ENCODE data around the gene PACS1.

The PACS1 gene

DNA sequence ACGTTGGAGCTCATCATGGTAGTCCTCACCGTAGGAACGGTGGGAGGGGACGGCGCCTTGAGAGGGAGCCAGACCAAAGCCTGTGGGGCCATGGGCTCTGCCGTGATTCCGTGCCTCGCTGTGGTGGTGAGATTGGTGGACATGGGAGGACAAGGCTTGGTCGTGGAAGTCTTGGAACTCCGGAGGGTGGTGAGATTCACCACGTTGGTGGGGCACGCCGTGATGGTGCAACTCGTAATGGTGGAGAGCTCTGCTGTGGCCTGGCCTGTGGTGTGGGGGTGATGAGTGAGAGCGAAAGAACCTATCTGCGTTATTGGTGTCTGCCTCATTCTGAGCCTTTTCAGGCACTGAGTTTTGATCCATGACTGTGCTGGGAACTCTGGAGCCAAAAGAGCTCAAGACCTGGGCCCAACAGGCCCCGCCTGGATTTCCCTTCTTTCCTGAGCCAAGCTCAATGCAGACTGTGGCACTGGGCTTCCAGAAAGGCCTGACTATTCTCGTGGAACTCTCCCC lies 44.0 kb upstream of the PACS1 start, which contains the start of gene CATSPER1:
TSS of gene CATSPER1 (minus strand) at position 463 of the 513 bp plus-strand sequence. CDS start at position 363, 100 bp downstream.
- no peak within 1 kb of the TSS for H2AFZ ChIP-seq (ENCODE audit: low read length)
- no peak within 1 kb of the TSS for H3K9ac ChIP-seq (ENCODE audit: low read depth, low read length, poor library complexity, severe bottlenecking)
- H3K4me1 ChIP-seq (ENCODE audit: insufficient read depth, low read length, poor library complexity, severe bottlenecking) = peaks cover 14% of the 10 kb centered on the region
- no peaks in the 10 kb centered on the region for H3F3A ChIP-seq (ENCODE audit: low read depth)
- H3K27me3 ChIP-seq (ENCODE audit: insufficient read depth, low read length, poor library complexity, severe bottlenecking) = no peaks in the 10 kb centered on the region
- TF ChIP-seq, protein P1, sequence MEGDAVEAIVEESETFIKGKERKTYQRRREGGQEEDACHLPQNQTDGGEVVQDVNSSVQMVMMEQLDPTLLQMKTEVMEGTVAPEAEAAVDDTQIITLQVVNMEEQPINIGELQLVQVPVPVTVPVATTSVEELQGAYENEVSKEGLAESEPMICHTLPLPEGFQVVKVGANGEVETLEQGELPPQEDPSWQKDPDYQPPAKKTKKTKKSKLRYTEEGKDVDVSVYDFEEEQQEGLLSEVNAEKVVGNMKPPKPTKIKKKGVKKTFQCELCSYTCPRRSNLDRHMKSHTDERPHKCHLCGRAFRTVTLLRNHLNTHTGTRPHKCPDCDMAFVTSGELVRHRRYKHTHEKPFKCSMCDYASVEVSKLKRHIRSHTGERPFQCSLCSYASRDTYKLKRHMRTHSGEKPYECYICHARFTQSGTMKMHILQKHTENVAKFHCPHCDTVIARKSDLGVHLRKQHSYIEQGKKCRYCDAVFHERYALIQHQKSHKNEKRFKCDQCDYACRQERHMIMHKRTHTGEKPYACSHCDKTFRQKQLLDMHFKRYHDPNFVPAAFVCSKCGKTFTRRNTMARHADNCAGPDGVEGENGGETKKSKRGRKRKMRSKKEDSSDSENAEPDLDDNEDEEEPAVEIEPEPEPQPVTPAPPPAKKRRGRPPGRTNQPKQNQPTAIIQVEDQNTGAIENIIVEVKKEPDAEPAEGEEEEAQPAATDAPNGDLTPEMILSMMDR (conservative IDR thresholded peaks at IDR 0.05; ENCODE audit: low read length) = no peak
- TF ChIP-seq EZH2phosphoT487 (IDR thresholded peaks at IDR 0.05; ENCODE audit: borderline replicate concordance) = no peak
- no peaks in the 10 kb centered on the region for H4K20me1 ChIP-seq (ENCODE audit: insufficient read depth, low read length, poor library complexity, severe bottlenecking)
- H3K79me2 ChIP-seq (ENCODE audit: insufficient read depth, low read length) = no peaks in the 10 kb centered on the region
- H3K9me3 ChIP-seq (ENCODE audit: insufficient read depth, low read depth, low read length) = no peaks in the 10 kb centered on the region
- H3K9me2 ChIP-seq (replicated peaks; ENCODE audit: low read depth, low read length) = no peaks in the 10 kb centered on the region
- no peak within 1 kb of the TSS for H3K4me2 ChIP-seq (ENCODE audit: low read depth, low read length, poor library complexity, severe bottlenecking)
- no peak within 1 kb of the TSS for H3K4me3 ChIP-seq (ENCODE audit: low read length, poor library complexity, severe bottlenecking)
- no peaks in the 10 kb centered on the region for H3K36me3 ChIP-seq (ENCODE audit: insufficient read depth, low read length)

DNA sequence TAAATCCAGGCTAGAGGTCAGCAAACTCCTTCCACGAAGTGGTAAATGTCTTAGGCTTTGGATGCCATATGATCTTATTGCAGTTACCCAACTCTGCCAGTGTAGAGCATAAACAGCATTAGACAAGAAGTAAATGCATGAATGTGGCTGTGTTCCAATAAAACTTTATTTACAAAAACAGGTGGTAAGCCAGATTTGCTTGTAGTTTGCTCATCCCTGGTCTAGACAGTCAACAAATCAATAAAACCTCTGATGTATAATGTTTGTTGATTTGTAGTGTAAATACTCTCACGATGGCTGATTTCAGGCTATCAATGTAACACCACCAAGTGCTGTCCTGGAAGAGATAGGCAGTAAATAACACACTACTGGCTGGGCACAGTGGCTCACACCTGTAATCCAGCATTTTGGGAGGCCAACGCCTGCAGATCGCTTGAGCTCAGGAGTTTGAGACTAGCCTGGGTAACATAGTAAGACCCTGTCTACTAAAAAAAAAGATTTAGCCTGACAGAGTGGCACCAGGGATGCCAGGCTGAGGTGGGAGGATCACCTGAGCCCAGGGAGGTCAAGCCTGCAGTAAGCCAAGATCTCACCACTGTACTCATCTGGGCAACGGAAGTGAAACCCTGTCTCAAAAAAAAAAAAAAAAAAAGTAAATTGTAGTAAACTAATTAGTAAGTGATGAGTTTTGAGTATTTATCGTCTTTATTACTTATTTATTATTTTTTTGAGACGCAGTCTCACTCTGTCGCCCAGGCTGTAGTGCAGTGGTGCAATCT lies 36.9 kb upstream of the PACS1 start:
- H3K4me2 ChIP-seq (ENCODE audit: low read depth, low read length, poor library complexity, severe bottlenecking) = no peak overlapping the region
- no peaks in the 10 kb centered on the region for H3K4me1 ChIP-seq (ENCODE audit: insufficient read depth, low read length, poor library complexity, severe bottlenecking)
- no peaks in the 10 kb centered on the region for H3K9me3 ChIP-seq (ENCODE audit: insufficient read depth, low read depth, low read length)
- H3K36me3 ChIP-seq (ENCODE audit: insufficient read depth, low read length) = no peaks in the 10 kb centered on the region
- H3F3A ChIP-seq (ENCODE audit: low read depth) = no peaks in the 10 kb centered on the region
- H3K4me3 ChIP-seq (ENCODE audit: low read length, poor library complexity, severe bottlenecking) = no peak overlapping the region
- H3K79me2 ChIP-seq (ENCODE audit: insufficient read depth, low read length) = no peaks in the 10 kb centered on the region
- no peaks in the 10 kb centered on the region for H3K27me3 ChIP-seq (ENCODE audit: insufficient read depth, low read length, poor library complexity, severe bottlenecking)
- no peak overlapping the region for H3K9ac ChIP-seq (ENCODE audit: low read depth, low read length, poor library complexity, severe bottlenecking)
- no peak overlapping the region for H2AFZ ChIP-seq (ENCODE audit: low read length)
- no peaks in the 10 kb centered on the region for H4K20me1 ChIP-seq (ENCODE audit: insufficient read depth, low read length, poor library complexity, severe bottlenecking)
- no peaks in the 10 kb centered on the region for H3K9me2 ChIP-seq (replicated peaks; ENCODE audit: low read depth, low read length)
- TF ChIP-seq, protein P1 (conservative IDR thresholded peaks at IDR 0.05; ENCODE audit: low read length) = no peak
- TF ChIP-seq EZH2phosphoT487 (IDR thresholded peaks at IDR 0.05; ENCODE audit: borderline replicate concordance) = no peak

DNA sequence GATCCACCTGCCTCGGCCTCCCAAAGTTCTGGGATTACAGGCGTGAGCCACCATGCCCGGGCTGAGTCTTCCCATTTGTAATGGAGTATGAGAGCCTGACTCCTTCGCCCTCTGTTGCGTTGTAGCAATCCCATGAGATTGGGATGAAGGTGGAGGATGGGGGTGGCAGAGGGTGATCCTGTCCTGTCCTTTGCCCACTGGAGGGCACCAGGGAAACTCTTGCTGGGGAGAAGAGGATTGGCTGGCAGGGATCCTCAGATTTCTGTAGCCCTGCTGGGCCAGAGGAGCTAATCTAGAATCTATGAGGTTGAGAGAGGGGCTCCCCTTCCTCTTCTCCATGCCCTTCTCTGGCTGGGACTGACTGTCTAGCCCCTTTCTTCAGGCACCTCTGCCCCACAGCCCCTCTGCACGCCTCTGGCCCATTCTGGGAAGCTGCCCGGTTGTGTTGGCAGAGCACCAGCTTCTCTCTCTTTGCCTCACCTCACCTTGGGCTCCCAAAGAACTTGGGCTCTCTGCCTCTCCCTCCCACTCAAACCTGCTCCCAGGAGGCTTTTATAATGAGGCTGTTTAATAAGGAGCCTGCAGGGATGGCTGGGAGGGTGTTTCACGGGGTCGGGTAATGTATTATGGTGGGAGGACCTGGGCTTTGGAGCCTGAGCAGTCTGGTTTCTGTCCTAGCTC lies 34.3 kb upstream of the PACS1 start:
- Histone ChIP-seq H3K79me2 (ENCODE audit: insufficient read depth, low read length) (no peaks in the 10 kb centered on the region), H3F3A (ENCODE audit: low read depth) (no peaks in the 10 kb centered on the region), H3K9ac (ENCODE audit: low read depth, low read length, poor library complexity, severe bottlenecking) (no peak overlapping the region), H4K20me1 (ENCODE audit: insufficient read depth, low read length, poor library complexity, severe bottlenecking) (no peaks in the 10 kb centered on the region), H3K9me2 (replicated peaks; ENCODE audit: low read depth, low read length) (no peaks in the 10 kb centered on the region), H2AFZ (ENCODE audit: low read length) (no peak overlapping the region), H3K27me3 (ENCODE audit: insufficient read depth, low read length, poor library complexity, severe bottlenecking) (no peaks in the 10 kb centered on the region), H3K4me1 (ENCODE audit: insufficient read depth, low read length, poor library complexity, severe bottlenecking) (no peaks in the 10 kb centered on the region), H3K4me2 (ENCODE audit: low read depth, low read length, poor library complexity, severe bottlenecking) (no peak overlapping the region), H3K9me3 (ENCODE audit: insufficient read depth, low read depth, low read length) (no peaks in the 10 kb centered on the region), H3K4me3 (ENCODE audit: low read length, poor library complexity, severe bottlenecking) (no peak overlapping the region), H3K36me3 (ENCODE audit: insufficient read depth, low read length) (no peaks in the 10 kb centered on the region)
- TF ChIP-seq EZH2phosphoT487 (IDR thresholded peaks at IDR 0.05; ENCODE audit: borderline replicate concordance) = no peak
- TF ChIP-seq, protein P1 (conservative IDR thresholded peaks at IDR 0.05; ENCODE audit: low read length) = no peak
